GM12892 (cell line): ENCODE results near the gene PKN1.
"Not testable (repeated sequence)": the region's sequence is repeated elsewhere in the genome, so short reads cannot be mapped to it uniquely, and the experiment has no call there.

ENCODE experiments used
- POLR2A ChIP-seq: IDR thresholded peaks from 2 replicates; pipeline ENCODE4 v1.6.1; 2011; ENCODE audit warnings: low read depth, low read length, control low read depth
- POLR2AphosphoS5 ChIP-seq: IDR thresholded peaks from 2 replicates; pipeline ENCODE4 v1.6.1; 2011; ENCODE audit warnings: low read depth, low read length, control low read depth

DNA sequence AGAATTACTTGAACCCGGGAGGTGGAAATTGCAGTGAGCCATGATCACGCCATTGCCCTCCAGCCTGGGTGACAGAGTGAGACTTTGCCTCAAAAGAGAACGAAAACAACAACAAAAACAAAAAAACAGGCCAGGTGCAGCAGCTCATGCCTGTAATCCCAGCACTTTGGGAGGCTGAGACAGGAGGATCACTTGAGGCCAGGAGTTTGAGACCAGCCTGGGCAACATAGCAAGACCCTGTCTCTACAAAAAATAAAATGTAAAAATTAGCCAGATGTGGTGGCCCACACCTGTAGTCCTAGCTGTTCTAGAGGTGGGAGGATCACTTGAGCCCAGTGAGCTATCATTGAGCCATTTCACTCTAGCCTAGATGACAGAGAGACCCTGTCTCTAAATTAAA lies 19.2 kb downstream of the PKN1 start:
- not testable (repeated sequence) for TF ChIP-seq POLR2A, POLR2AphosphoS5
